GM20000 (cell line): ENCODE data around the gene ATXN8OS.
"Not testable (repeated sequence)": the region's sequence is repeated elsewhere in the genome, so short reads cannot be mapped to it uniquely, and the experiment has no call there.

Experiments
- DNase-seq: peaks from one replicate; pipeline ENCODE4 v3.0.0; 2012; ENCODE audit warnings: low spot score
- TF ChIP-seq, protein P1 (sequence below): IDR thresholded peaks from 2 replicates; pipeline ENCODE4 v1.5.1; 2012; ENCODE audit warnings: mild to moderate bottlenecking, control low read depth; ENCODE audit errors: extremely low read depth, missing control alignments

ATXN8OS gene

DNA sequence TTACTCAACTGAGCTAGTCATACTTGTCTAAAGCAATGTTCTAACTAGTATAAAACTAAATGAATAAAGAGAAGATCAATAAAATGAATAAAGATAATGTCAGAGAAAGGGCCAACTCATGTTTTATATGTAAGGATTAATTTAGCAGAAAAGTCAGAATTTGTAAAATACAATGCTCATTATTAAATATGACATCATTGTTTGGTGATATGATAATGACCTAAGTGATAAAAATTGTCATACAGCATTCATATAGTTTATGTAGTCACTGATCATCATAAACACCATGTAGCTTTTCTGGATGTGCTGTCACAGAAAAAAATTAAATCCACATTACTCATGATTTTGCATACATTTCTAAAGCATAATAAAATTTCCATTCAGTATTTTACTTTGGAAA lies 3.1 kb upstream of the ATXN8OS start:
- TF ChIP-seq, protein P1, sequence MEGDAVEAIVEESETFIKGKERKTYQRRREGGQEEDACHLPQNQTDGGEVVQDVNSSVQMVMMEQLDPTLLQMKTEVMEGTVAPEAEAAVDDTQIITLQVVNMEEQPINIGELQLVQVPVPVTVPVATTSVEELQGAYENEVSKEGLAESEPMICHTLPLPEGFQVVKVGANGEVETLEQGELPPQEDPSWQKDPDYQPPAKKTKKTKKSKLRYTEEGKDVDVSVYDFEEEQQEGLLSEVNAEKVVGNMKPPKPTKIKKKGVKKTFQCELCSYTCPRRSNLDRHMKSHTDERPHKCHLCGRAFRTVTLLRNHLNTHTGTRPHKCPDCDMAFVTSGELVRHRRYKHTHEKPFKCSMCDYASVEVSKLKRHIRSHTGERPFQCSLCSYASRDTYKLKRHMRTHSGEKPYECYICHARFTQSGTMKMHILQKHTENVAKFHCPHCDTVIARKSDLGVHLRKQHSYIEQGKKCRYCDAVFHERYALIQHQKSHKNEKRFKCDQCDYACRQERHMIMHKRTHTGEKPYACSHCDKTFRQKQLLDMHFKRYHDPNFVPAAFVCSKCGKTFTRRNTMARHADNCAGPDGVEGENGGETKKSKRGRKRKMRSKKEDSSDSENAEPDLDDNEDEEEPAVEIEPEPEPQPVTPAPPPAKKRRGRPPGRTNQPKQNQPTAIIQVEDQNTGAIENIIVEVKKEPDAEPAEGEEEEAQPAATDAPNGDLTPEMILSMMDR, result no peak
- no peak for DNase-seq

GRCh38 chr13:70107125-70107497 lies 515 bp upstream of the ATXN8OS start:
- TF ChIP-seq, protein P1, result no peak
- DNase-seq, result no peak

GRCh38 chr13:70108356-70109105 lies 905 bp downstream of the ATXN8OS start, which contains the start of gene KLHL1:
Gene KLHL1, minus strand, starts transcription at chr13:70108452. Its CDS starts 753 bp downstream, at chr13:70107699.
- TF ChIP-seq, protein P1, result no peak
- no peak for DNase-seq

GRCh38 chr13:70117338-70117905 lies 9.8 kb downstream of the ATXN8OS start:
- DNase-seq, result no peak
- TF ChIP-seq, protein P1, result no peak

- no peak for DNase-seq
- TF ChIP-seq, protein P1, result no peak
These were observed 18.1 kb downstream of the ATXN8OS start for GRCh38 chr13:70125693-70126092.

GRCh38 chr13:70128098-70128497 lies 20.5 kb downstream of the ATXN8OS start:
- no peak for DNase-seq
- TF ChIP-seq, protein P1, result no peak

- DNase-seq, result not testable (repeated sequence)
These were observed 35.0 kb downstream of the ATXN8OS start for GRCh38 chr13:70142658-70143057.

- no peak for DNase-seq
- TF ChIP-seq, protein P1, result no peak
These were observed 54.5 kb downstream of the ATXN8OS start for GRCh38 chr13:70162141-70162540.
